Activated T-cell treated with anti-CD3 and anti-CD28 coated beads for 4 hours (primary cell): ENCODE measurements around the gene SLC4A4.

Experiments used
- DNase-seq: peaks from one replicate; pipeline ENCODE4 v3.0.0-alpha.2; 2020

SLC4A4 gene

DNA sequence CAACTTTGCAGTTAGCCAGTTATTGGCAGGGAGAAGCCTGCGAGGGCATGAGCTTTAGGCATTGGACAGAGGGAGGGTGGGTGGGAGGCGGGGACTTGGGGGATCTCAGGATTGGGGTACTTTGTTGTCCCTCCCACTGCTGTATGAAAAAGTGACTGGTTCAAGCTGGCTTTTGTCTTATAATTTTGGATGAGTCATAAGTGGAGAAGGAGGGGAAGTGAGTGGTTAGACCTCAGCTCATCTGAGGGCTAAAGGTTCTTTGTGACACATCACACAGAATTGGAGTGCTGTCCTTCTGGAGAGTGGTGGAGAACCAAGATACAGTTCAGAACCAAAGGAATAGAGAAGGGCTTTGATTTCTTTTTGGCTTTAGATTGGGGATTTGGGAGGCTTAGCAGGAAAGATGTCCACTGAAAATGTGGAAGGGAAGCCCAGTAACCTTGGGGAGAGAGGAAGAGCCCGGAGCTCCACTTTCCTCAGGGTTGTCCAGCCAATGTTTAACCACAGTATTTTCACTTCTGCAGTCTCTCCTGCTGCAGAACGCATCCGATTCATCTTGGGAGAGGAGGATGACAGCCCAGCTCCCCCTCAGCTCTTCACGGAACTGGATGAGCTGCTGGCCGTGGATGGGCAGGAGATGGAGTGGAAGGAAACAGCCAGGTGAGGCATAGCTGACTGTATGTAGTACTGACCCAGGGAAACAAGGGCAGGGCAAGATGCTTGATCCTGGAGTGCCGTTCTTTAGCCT lies at the start of gene SLC4A4:
Gene SLC4A4, plus strand, starts transcription at position 175 of the 748 bp plus-strand sequence.
- no peak for DNase-seq

GRCh38 chr4:71290074-71290473 lies 48.7 kb upstream of the SLC4A4 start:
- DNase-seq = no peak

DNA sequence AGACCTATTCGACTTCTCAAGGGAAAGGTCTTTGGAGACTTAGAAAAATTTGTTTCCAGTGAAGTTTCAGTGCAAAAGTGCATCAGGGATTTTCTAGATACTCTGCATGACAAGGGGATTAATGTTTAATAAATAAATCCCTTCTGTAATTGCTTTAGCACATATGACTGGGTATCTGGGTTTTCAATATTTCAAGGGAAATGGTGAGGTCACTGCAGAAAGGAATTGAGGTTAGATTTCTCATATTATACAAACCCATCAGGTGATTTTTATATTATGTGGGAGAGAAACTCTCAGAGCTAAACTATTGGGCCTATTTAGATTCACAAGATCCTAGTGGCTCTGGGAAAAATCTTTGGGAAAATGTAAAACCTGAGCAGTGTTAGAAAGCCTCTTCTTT lies 48.3 kb upstream of the SLC4A4 start:
- DNase-seq = no peak

- DNase-seq = no peak
Observed at GRCh38 chr4:71292228-71292627, 46.6 kb upstream of the SLC4A4 start.

DNA sequence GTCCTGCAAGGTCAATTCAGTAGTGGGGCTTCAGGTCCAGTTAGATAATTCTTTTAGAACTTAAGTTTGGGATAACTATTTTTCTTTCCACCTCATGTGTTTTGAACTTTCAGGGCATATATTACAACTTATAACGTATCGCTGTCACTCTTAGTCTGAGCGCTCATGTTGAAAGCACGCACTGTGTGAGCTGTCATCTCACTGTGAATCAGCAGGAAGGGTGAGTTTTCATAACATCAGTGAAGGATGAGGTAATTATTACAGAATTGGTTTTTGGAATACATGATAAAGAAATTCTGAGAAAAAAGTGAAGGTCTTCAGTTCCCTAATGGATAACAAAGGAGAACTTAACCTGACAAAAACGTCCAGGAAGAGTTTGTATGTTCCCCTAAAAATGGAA lies 45.1 kb upstream of the SLC4A4 start:
- no peak for DNase-seq

GRCh38 chr4:71294301-71294700 lies 44.5 kb upstream of the SLC4A4 start:
- DNase-seq = no peak

- DNase-seq = no peak
Observed at GRCh38 chr4:71296945-71297344, 41.9 kb upstream of the SLC4A4 start.

DNA sequence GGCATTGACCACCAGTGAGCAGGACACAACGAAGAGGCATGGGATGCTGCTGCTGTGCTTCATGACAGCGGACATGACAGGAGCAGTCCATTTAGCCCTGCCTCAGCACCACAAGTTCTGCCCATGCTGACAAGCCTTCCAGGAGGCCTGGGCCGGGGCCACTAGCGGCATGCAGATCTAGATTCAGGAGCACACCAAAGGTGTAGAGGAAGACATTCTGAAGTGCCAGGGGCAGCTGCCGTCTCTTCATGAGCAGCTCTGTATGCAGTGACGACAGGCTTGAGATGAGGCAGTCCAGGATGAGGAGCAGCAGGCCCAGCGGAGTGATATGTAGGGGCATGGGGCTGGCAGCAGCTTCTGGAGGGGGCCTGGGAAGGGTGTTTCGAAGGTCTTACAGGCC lies 38.5 kb upstream of the SLC4A4 start:
- no peak for DNase-seq

DNA sequence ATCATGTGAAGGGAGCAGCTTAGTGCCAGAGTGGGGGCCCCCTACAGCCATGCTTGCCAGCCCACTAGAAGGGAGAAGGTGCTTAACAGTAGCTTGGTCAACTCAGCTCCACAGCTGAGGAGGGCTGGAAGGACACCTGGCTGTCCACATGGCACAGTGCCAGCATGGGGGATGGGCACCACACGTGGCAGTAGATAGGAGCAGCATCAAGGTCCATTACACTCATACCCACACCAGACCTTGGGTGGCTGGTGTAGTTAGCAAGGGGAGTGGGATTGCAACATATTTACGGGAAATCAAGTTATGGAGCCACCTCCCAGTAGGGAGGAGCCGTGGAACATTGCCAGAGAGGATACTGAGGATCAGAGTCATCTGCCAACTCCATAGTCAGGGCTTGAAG lies 37.9 kb upstream of the SLC4A4 start:
- no peak for DNase-seq

DNA sequence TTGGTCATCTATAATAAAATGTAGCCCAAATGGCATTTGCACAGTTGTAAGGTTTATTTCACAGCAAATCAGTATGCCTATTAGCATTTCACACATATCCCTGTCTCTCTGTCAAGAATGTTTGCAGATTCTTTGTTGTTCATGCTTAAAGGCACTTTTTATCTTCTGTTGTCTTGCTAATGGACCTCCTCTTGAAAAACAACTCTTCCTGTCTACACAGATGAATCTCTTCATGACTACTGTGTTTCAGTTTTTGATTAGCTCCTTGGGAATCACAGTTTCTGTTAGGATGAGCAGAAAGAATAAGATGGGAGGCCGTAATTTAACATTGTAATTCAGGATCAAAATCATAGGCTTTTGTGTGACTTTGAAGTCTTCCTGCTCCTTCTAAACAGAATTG lies 35.5 kb upstream of the SLC4A4 start:
- no peak for DNase-seq

GRCh38 chr4:71303850-71304249 lies 35.0 kb upstream of the SLC4A4 start:
- no peak for DNase-seq

DNA sequence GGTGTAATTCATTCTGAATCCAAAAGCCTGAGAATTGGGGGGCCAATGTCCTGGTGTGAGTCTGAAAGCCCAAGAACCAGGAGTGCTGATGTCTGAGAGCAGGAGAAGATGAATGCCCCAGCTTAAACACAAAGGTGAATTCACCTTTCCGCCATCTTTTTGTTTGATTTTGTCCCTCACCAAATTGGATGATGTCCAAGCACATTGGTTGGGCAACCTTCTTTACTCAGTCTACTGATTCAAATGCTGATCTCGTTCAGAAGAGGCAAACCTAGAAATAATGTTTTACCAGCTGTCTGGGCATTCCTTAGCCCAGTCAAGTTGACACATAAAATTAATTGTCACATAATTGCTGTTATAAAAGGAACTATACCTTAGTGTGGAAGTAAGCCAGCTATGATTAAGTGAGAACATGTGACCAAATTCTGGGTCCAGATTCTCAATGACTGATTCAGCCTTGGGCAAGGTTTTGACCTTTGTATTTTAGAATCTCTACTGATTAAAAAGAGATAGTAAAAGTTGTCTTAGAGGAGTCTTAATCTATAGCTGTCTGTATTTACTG lies 34.5 kb upstream of the SLC4A4 start:
- no peak for DNase-seq

- no peak for DNase-seq
Observed at GRCh38 chr4:71307729-71308128, 31.1 kb upstream of the SLC4A4 start.

DNA sequence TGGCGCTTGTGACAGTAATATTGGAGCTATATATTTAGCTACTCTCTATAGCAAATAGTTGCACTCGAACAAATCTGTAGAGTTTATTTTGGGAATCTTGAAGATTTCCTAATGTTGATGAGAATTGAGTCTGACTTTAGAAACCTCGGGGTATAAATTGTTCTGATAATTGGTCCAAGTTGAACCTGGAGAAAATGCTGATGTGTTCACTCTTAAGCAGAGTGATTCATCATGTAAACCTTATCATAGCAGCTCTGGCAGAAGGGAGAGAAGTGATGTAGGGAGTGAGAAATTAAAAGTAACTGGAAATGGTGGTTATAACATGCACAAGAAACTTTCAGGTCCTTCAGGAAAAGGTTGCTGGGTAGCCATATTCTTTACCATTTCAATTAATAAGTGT lies 16.4 kb upstream of the SLC4A4 start:
- DNase-seq = no peak

GRCh38 chr4:71333368-71333767 lies 5.5 kb upstream of the SLC4A4 start:
- no peak for DNase-seq

DNA sequence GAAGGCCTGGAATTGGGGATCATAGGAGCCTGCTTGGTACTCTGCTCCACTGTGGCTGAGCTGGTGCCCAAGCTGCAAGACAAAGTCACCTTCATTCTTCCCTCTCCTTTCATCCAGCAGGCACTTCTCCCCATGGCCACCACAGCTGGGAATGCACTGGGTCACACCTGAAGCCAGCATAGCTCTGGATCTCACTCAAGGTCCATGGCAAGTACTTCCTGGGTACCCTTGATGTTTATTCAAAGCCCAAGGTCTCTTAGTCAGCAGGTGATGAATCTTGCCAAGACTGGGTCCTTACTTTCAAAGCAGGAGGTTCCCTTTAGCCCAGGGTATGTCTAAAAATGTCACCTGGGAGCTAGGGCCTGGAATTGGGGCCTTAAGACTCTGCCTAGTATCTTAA lies 4.9 kb upstream of the SLC4A4 start:
- no peak for DNase-seq

DNA sequence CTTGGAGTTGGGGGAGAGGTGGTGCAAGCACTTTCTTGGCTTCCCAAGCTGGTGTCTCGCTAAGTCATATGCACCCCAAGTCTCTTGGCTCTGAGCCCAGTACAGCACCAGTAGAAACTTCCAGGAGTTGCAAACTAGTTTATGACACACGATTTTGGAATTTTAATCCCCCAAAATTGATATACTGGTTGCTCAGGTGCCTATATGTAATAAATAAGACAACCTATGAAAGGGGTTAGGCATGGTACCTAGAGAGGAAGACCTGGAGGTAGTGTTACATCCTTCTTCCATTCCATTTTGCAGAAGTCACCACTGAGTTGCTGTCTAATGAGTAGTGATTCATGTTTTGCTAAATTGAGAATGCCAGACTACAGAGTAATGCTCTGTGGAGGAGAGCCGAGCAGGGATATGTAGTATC lies 4.3 kb upstream of the SLC4A4 start:
- DNase-seq = no peak

DNA sequence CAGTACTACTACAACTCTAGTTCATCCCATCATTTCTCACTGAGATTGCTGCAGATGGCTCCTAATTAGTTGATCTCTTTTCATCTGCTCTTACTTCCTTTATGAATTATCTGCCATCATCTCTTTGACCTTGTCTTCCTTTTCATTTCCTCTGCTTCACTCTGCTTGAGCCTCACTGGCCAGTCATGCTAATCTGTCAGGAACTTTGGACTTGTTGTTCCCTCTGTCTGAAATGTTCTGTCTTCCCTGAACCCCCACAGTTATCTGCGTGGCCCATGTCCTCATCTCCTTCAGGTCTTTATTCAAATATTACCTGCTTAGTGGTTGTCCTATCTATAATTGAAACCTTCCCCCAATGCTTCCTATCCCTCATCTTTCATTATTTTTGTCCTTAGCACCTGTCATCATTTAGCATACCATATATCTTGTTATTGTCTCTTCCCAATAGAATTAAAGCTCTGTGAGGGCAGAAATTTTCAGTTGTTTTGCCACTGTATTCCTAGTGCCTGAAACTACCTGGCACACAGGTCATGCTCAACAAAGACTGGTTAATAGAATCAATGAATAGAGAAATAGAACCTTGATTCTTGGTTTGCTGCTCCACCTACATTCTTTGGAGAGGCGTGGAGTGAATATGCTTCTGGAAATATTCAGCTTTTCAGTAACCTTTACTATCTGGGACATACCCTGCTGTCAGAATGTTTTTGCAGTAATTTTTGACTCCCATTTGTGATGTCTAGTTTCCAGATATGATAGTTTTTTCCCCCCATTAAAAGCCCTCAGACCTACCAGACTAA lies 5.0 kb downstream of the SLC4A4 start:
- DNase-seq = no peak

DNA sequence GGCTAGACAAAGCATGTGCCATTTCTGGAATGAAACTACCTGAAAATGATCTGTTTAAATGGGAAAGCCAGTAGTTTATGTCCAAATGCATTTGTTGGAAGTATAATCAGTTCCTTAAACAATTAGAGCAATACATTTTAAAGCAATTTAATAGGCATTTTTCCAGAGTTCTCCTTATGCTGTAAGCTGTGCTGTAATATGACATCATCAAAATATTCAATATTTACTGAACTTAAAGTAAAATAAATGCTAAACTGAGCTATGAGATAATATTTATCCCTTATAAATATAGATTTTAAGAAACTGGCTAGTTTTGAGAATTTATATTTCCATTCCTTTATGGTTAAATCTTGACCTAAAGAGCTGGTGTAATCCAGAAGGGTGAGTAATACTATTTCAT lies 7.9 kb downstream of the SLC4A4 start:
- DNase-seq = no peak

DNA sequence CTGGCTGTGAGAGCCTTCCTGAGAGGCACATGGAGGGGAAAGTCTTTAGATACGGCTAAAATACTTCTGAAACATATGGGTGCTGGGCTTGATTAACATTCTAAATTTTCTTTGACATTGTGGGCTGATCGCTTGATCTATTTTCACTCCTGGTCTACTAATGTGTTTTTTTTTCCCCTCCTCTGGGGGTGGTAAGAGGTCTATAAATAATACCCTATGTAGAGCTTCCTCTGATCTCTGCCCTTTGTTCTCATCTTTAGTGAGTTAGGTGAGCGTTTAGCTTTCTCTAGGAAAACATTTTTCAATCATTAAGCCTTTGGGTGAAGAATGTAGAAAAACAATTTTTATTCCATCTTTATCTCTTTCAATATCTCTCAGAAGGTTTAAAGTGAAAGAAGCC lies 9.8 kb downstream of the SLC4A4 start:
- DNase-seq = no peak

DNA sequence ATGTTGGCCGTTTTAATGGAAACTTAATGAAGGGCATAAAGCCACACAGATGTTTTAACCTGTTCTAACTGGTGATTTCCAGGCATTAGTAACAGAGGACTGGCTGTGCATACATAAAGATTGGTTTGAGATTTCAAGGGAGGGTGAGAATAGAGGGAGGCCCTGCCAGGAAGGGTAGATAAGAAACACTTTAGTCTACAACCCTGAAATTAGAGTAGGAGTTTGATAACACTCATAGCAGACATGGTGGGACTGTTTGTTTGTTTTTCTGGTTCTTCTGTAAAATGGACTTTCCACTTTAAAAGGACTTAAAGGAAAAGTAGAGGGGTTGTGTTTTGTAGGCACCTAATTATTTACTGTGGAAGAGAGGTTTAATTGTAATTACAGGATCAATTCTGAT lies 16.2 kb downstream of the SLC4A4 start:
- DNase-seq = no peak

DNA sequence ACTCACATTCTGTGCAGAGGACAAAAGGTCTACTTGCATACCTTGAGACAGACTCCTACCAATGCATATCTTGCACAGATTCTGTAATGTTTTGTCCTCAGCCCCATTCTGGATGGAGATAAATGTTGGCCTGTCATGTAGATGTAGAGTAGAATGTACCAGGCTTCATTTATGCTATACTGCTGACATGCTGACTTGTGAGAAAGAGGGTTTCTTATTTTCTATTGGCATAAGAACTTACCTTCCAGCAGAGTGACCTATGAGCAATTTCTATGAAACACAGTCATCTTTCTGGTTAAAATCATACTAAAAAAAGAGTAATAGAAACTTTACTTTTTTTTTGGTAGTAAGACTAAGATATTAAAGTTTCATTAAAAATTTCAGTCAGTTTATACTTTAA lies 17.2 kb downstream of the SLC4A4 start:
- DNase-seq = no peak

GRCh38 chr4:71356924-71357663 lies 18.3 kb downstream of the SLC4A4 start:
- no peak for DNase-seq

- no peak for DNase-seq
Observed at GRCh38 chr4:71360844-71361243, 22.0 kb downstream of the SLC4A4 start.
